ENCODE results near the gene SRCIN1.
A peak's percentile ranks its signal among the peaks of the same experiment; 100 is the strongest.

The SRCIN1 gene

DNA sequence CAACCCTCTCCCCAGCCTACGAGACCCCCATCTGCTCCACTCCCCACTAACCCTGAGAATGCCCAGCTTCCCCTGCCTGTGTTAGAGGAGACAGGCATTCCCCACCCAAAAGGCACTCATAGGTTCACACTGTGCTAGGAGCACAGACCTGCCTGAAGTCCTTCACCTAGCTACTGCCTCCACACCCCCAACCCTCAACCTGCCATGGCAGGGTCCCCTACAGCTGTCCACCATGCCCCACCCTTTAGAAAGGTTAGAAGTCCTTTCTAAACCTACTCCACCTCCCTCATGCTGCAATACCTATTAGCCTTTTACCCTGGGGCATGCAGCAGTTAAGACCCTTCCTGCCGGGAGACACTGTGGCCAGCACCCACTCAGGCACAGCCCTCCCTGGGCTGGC lies 9.1 kb downstream of the SRCIN1 start:
- DNase-seq, result no peak

GRCh38 chr17:38595892-38596291 lies 9.9 kb downstream of the SRCIN1 start:
- no peak for DNase-seq

GRCh38 chr17:38594152-38594551 lies 11.6 kb downstream of the SRCIN1 start:
- no peak for DNase-seq

DNA sequence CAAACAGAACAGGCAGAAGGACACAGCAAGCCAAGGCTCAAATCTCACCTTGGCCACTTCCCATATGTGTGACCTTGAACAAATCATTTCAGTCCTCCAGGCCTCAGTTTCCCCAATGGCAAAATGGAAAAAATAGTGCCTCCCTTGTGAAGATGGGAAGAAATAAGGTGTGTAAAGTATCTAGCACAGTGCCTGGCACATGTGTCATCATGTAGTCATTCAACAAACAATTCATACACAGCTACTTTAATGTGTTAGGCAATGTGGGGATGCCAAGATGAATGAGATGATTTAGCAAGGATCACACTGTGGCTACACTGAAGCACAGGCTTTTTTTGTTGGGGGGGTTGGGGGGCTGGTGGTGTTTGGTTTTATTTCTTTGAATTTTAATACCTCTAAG lies 13.3 kb downstream of the SRCIN1 start:
- no peak for DNase-seq

- no peak for DNase-seq
Measured at GRCh38 chr17:38591759-38592241, 14.0 kb downstream of the SRCIN1 start.

DNA sequence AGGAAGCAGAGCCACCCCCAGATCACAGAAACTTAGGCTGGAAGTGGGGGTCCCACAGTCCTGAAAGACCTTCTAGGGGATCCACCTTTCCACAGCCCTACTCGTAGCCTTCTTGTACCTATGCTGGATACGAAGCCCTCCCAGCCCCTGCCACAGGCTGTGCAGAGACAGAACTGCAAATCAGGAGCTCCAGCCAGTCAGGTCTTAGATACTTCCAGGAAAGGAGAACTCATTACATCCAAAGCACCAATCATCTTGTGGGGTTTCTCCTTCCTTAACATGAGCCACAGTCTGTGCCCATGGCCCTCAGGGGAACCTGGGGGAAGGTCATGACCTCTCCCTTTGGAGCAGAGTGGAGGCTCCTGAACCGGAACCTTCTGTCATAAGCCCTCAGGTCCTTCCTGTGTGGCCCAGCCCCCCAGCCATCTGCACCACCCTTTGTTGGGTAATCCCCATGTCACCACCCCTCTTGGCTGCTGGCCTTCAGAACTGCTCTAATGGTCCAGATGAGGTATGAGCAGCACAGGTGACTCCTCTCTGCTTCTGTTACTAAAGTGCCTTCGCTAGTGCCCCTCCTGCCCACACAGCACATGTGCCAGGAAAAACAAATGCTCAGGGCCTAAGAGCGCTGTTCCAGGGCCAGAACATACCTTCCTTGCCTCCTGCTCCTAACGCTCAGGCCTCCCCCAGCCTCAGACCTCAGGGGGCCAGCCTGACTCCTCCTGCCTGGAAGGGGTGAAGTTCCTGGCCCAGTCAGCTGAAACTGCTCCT lies 14.6 kb downstream of the SRCIN1 start:
- peak; percentile 42 for DNase-seq

GRCh38 chr17:38589462-38590114 lies 16.2 kb downstream of the SRCIN1 start:
- DNase-seq, result no peak

DNA sequence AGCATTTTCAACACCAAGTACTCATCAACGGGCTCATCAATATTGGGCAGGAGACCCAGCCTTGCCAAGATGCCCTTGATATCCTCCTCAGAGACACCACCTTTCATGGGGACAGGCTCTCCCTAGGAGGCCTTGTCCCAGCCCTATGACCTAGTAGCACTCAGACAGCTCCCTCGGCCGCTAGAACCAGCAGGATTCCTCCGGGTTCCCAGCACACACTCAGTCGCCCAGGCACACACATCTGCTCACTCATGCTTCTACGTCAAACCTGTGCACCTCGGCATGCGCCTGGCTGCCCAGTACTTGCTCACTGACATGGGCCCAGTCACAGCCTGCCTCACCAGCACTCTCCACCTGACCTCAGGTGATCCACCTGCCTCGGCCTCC lies 17.0 kb downstream of the SRCIN1 start:
- DNase-seq, result no peak

GRCh38 chr17:38587947-38588787 lies 17.6 kb downstream of the SRCIN1 start:
- DNase-seq, result peak; percentile 81

DNA sequence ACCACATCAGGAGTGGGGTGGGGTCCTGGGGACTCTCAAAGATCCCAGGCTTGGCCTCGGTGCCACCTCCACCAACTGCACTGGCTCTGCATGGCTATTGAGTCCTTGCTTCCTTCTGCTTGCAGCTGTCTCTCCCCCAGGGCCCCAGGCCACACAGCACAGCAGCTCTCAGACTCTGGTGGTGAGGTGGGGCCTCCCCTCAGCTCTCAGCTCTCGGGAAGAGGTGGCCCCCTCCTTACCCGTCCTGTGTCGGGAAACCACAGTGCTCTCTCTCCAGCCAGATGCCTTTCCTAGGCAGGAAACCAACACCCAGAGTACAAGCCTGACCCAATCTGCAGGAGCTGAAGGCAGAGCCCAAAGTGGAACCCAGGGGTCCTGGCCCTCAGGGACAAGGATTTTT lies 18.5 kb downstream of the SRCIN1 start:
- DNase-seq, result no peak

DNA sequence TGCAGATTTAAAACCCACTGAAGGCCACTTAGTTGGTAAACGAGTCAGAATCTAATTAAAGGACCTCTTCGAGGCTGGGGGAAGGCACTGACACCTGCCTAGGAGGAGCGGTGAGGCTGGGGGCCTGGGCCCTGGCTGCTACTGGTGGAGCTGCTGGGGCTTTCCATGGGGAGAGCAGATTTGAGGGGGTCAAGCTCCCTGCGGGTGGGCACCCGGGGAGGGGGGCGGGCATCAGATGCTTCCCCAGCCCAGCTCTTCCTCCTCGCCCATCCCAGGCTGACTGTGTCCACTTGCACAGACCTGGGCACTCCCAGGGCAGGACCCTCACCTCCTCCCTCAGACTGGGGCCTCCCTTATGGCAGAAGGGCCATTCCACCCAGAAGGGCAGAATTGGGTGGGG lies 19.0 kb downstream of the SRCIN1 start:
- DNase-seq, result no peak

DNA sequence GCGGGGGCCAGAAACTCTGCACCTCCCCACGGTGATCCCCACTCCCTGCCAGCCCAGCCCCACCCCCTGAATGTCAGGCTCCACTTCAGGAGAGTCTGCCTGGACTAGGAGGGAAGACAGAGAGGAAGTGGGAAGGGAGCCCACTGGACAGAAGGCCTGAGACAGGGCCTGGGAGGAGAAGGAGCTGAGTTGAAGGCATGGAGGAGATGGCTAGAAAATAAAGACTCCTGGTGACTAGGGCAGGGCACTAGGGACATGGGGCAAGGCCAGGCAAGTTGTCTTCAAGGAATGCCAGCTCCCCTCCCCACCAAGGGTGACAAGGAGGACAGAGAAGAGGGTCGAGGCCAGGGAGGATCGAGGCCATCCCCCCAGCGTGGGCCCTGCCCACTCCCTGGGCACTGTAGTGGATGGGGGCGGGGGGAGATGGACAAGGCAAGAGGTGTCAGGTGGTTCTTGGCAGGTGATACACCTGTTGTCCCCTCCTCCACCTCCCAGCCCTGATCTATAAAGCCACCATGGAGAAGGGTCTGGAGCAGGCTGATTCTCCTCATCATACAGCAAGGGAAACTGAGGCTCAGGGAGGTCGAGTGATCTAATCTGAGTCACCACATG lies 19.7 kb downstream of the SRCIN1 start:
- no peak for DNase-seq

DNA sequence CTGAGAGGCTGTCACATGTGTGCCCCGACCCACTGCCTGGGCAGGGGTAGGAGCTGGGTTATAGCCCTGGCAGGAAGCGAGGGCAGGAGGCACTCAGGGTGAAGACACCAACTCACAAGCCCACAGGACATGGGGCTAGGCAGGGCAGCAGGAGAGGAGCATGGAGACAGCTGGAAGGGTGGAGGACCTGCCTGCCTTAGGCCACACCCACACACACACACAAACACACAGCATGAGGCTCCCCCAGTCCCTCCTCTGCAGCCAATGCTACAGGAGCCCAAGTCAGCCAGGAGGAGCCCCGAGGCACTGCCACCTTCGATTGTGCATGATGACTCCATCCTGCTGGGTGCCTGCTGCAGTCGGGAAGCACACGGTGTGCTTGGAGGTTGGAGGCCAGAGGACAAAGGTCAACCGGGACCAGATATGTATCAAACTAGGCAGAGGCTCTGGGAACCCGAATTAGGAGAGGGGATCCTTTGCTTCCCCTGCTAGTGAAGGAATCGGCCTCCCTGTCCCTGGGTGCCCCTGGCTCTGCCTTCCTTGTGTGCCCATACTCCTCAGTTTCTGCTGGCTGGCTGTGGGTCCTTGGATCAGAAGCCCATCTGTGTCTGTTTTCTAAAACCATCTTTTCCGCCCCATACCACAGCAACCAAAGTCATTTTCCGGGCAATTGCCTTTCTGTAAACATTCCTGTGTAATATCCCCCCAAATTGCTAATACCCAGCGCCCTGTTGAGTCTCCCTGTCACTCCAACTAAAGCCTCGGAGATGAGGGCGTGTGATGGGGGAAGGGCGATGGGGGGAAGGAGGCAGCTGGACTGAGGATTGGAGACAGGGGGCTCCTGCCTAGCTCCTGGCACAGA lies 20.5 kb downstream of the SRCIN1 start:
- DNase-seq, result no peak

GRCh38 chr17:38584350-38584925 lies 21.3 kb downstream of the SRCIN1 start:
- peak; percentile 47 for DNase-seq

DNA sequence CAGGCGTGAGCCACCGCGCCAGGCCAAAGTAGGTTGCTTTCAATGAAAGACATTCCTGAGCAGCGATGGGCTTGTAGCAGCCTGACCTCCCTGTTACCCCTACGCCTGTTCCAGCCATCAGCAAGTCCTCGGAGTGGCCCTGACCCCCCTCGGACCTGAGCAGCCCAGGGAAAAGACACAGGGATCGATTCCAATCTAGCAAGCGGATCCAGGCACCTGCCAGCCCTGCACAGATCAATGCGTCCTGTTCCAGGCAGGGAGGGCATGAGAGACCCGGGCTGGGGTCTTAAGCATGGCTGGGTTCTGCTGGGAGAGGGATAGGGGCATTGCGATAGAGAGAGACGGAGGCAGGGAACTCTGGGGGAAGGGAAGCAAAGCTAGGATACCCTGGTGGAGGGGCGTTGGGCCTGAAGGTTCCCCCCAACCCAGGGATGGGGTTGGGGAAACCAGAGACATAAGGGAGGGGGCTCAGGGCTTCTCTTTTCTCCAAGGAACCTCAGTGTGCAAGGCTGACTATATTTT lies 21.9 kb downstream of the SRCIN1 start:
- DNase-seq, result no peak

DNA sequence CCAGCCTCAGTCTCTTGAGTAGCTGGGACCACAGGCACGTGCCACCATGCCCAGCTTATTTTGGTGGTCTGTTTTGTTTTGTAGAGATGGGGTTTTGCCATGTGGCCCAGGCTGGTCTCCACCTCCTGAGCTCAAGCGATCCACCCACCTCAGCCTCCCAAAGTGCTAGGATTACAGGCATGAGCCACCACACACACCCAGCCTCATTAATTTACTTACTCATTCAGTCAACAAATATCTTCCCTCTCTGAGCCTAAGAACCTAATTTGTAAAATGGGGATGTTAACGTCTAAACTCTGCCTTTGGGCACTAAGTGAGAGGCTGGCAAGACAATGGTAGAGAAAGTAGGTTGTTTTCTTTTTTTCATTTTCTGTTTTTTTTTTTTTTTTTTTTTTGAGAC lies 22.6 kb downstream of the SRCIN1 start:
- DNase-seq, result no peak

DNA sequence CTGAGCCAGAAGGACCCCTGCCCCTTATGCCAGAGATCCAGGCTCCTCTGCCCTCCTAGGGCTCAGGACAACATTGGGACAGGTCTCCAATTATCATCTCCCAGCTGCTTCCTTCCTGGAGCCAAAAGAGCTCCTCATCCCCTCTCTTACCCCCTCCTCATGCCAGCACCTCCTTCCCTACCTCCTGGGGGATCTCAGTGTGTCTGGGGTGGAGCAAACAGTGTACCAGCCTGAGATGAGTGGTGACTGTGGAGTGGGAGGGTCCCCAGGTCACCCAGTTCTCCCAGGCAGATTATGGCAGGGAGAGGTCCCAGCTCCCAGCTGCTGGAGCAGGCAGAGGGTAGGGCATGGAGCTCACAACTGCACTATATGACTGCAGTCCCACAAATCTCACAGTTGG lies 23.7 kb downstream of the SRCIN1 start:
- DNase-seq, result no peak

DNA sequence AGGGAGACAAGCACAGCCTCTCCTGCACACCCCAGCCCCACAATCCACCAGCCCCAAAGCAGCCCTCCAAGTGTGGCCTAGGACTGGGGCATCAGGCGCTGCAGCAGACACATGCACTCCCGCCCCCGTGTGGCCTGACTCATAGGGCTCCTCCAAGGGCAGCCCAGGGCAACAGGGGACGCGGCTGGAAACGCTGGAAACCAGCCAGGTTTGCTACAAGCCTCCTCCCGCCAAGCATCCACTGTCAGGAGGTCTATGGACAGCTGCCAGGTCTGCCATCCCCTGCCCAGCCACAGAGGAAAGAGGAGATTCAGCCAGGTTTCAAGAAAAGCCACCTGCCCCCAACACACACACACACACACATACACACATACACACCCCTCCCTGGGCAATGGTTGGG lies 25.8 kb downstream of the SRCIN1 start:
- peak; percentile 98 for DNase-seq

DNA sequence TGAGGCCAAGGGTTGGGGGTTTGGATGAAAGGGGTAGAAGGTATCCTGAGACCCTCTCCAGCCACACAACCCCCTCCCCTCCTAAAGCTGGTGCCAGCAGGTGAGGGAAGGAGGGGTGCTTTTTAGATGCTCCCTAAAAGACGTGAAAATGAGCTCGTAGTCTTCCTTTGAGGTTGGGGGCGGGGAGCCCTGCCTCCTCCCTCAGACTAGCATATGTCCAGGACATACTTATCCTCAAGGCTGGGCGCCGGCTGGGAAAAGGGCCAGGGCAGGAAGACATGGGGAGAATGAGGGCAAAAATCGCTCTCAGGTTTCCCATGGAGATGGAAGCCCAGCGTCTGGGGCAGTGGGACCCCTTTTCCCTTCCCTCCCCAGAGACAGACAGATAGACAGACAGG lies 26.7 kb downstream of the SRCIN1 start:
- DNase-seq, result no peak

- DNase-seq, result no peak
Measured at GRCh38 chr17:38578229-38579082, 27.3 kb downstream of the SRCIN1 start.
